ENCODE data around the gene SPAG17.

Gene SPAG17

GRCh38 chr1:118160806-118161205 is 24.2 kb downstream of the SPAG17 start:
- H3K4me3 ChIP-seq (ENCODE audit: low read length): no peak overlapping the region
- no peaks in the 10 kb centered on the region for H3K36me3 ChIP-seq (ENCODE audit: control insufficient read depth, insufficient read depth, low read length, severe bottlenecking)
- peaks cover 18% of the 10 kb centered on the region for H3K4me1 ChIP-seq (ENCODE audit: control insufficient read depth, insufficient read depth, low read length)
- no peaks in the 10 kb centered on the region for H3K9me3 ChIP-seq (ENCODE audit: control insufficient read depth, low read length)
- DNase-seq (ENCODE audit: low read depth): no peak
- no peak overlapping the region for H3K9ac ChIP-seq (ENCODE audit: low read length)
- H3K27me3 ChIP-seq (replicated peaks; ENCODE audit: control insufficient read depth, insufficient read depth, low read length): no peaks in the 10 kb centered on the region

- no peaks in the 10 kb centered on the region for H3K9me3 ChIP-seq (ENCODE audit: control insufficient read depth, low read length)
- DNase-seq (ENCODE audit: low read depth): no peak
Measured at GRCh38 chr1:118159569-118159968, 25.5 kb downstream of the SPAG17 start.

GRCh38 chr1:118158924-118159323 is 26.1 kb downstream of the SPAG17 start:
- Histone ChIP-seq H3K4me1 (ENCODE audit: control insufficient read depth, insufficient read depth, low read length) (peaks cover 18% of the 10 kb centered on the region), H3K9me3 (ENCODE audit: control insufficient read depth, low read length) (no peaks in the 10 kb centered on the region), H3K4me3 (ENCODE audit: low read length) (no peak overlapping the region), H3K36me3 (ENCODE audit: control insufficient read depth, insufficient read depth, low read length, severe bottlenecking) (no peaks in the 10 kb centered on the region), H3K9ac (ENCODE audit: low read length) (no peak overlapping the region), H3K27me3 (replicated peaks; ENCODE audit: control insufficient read depth, insufficient read depth, low read length) (no peaks in the 10 kb centered on the region)
- DNase-seq (ENCODE audit: low read depth): peak; percentile 51

More at GRCh38 chr1:118159569-118159968, 25.5 kb downstream of the SPAG17 start:
- Histone ChIP-seq H3K9ac (ENCODE audit: low read length) (no peak overlapping the region), H3K36me3 (ENCODE audit: control insufficient read depth, insufficient read depth, low read length, severe bottlenecking) (no peaks in the 10 kb centered on the region), H3K4me1 (ENCODE audit: control insufficient read depth, insufficient read depth, low read length) (peaks cover 18% of the 10 kb centered on the region), H3K27me3 (replicated peaks; ENCODE audit: control insufficient read depth, insufficient read depth, low read length) (no peaks in the 10 kb centered on the region), H3K4me3 (ENCODE audit: low read length) (no peak overlapping the region)

- Histone ChIP-seq H3K4me1 (ENCODE audit: control insufficient read depth, insufficient read depth, low read length) (peaks cover 18% of the 10 kb centered on the region), H3K9me3 (ENCODE audit: control insufficient read depth, low read length) (no peaks in the 10 kb centered on the region), H3K27me3 (replicated peaks; ENCODE audit: control insufficient read depth, insufficient read depth, low read length) (no peaks in the 10 kb centered on the region), H3K36me3 (ENCODE audit: control insufficient read depth, insufficient read depth, low read length, severe bottlenecking) (no peaks in the 10 kb centered on the region), H3K9ac (ENCODE audit: low read length) (no peak overlapping the region), H3K4me3 (ENCODE audit: low read length) (no peak overlapping the region)
- no peak for DNase-seq (ENCODE audit: low read depth)
Measured at GRCh38 chr1:118157506-118157905, 27.5 kb downstream of the SPAG17 start.

GRCh38 chr1:118155106-118155505 is 29.9 kb downstream of the SPAG17 start:
- H3K4me3 ChIP-seq (ENCODE audit: low read length): no peak overlapping the region
- H3K9me3 ChIP-seq (ENCODE audit: control insufficient read depth, low read length): no peaks in the 10 kb centered on the region
- DNase-seq (ENCODE audit: low read depth): no peak
- H3K4me1 ChIP-seq (ENCODE audit: control insufficient read depth, insufficient read depth, low read length): peaks cover 13% of the 10 kb centered on the region
- H3K9ac ChIP-seq (ENCODE audit: low read length): no peak overlapping the region
- H3K36me3 ChIP-seq (ENCODE audit: control insufficient read depth, insufficient read depth, low read length, severe bottlenecking): no peaks in the 10 kb centered on the region
- no peaks in the 10 kb centered on the region for H3K27me3 ChIP-seq (replicated peaks; ENCODE audit: control insufficient read depth, insufficient read depth, low read length)

- Histone ChIP-seq H3K4me1 (ENCODE audit: control insufficient read depth, insufficient read depth, low read length) (peaks cover 8% of the 10 kb centered on the region), H3K9ac (ENCODE audit: low read length) (no peak overlapping the region), H3K27me3 (replicated peaks; ENCODE audit: control insufficient read depth, insufficient read depth, low read length) (no peaks in the 10 kb centered on the region), H3K36me3 (ENCODE audit: control insufficient read depth, insufficient read depth, low read length, severe bottlenecking) (no peaks in the 10 kb centered on the region), H3K4me3 (ENCODE audit: low read length) (no peak overlapping the region), H3K9me3 (ENCODE audit: control insufficient read depth, low read length) (no peaks in the 10 kb centered on the region)
- DNase-seq (ENCODE audit: low read depth): no peak
Measured at GRCh38 chr1:118154220-118154619, 30.8 kb downstream of the SPAG17 start.

- no peaks in the 10 kb centered on the region for H3K36me3 ChIP-seq (ENCODE audit: control insufficient read depth, insufficient read depth, low read length, severe bottlenecking)
- no peaks in the 10 kb centered on the region for H3K27me3 ChIP-seq (replicated peaks; ENCODE audit: control insufficient read depth, insufficient read depth, low read length)
- H3K4me3 ChIP-seq (ENCODE audit: low read length): no peak overlapping the region
- no peak overlapping the region for H3K9ac ChIP-seq (ENCODE audit: low read length)
- H3K9me3 ChIP-seq (ENCODE audit: control insufficient read depth, low read length): no peaks in the 10 kb centered on the region
- peak; percentile 82 for DNase-seq (ENCODE audit: low read depth)
- peaks cover 14% of the 10 kb centered on the region for H3K4me1 ChIP-seq (ENCODE audit: control insufficient read depth, insufficient read depth, low read length)
Measured at GRCh38 chr1:118151312-118151937, 33.6 kb downstream of the SPAG17 start.

GRCh38 chr1:118149799-118150198 is 35.2 kb downstream of the SPAG17 start:
- DNase-seq (ENCODE audit: low read depth): no peak
- H3K36me3 ChIP-seq (ENCODE audit: control insufficient read depth, insufficient read depth, low read length, severe bottlenecking): no peaks in the 10 kb centered on the region
- H3K9ac ChIP-seq (ENCODE audit: low read length): no peak overlapping the region
- no peaks in the 10 kb centered on the region for H3K27me3 ChIP-seq (replicated peaks; ENCODE audit: control insufficient read depth, insufficient read depth, low read length)
- peaks cover 14% of the 10 kb centered on the region for H3K4me1 ChIP-seq (ENCODE audit: control insufficient read depth, insufficient read depth, low read length)
- H3K9me3 ChIP-seq (ENCODE audit: control insufficient read depth, low read length): no peaks in the 10 kb centered on the region
- H3K4me3 ChIP-seq (ENCODE audit: low read length): no peak overlapping the region

GRCh38 chr1:118148034-118148433 is 37.0 kb downstream of the SPAG17 start:
- H3K4me3 ChIP-seq (ENCODE audit: low read length): peak overlapping the region; percentile 2
- H3K36me3 ChIP-seq (ENCODE audit: control insufficient read depth, insufficient read depth, low read length, severe bottlenecking): no peaks in the 10 kb centered on the region
- no peak overlapping the region for H3K9ac ChIP-seq (ENCODE audit: low read length)
- H3K27me3 ChIP-seq (replicated peaks; ENCODE audit: control insufficient read depth, insufficient read depth, low read length): no peaks in the 10 kb centered on the region
- H3K4me1 ChIP-seq (ENCODE audit: control insufficient read depth, insufficient read depth, low read length): peaks cover 18% of the 10 kb centered on the region
- DNase-seq (ENCODE audit: low read depth): peak; percentile 56
- no peaks in the 10 kb centered on the region for H3K9me3 ChIP-seq (ENCODE audit: control insufficient read depth, low read length)

GRCh38 chr1:118147522-118147921 is 37.5 kb downstream of the SPAG17 start:
- Histone ChIP-seq H3K9ac (ENCODE audit: low read length) (no peak overlapping the region), H3K9me3 (ENCODE audit: control insufficient read depth, low read length) (no peaks in the 10 kb centered on the region), H3K36me3 (ENCODE audit: control insufficient read depth, insufficient read depth, low read length, severe bottlenecking) (no peaks in the 10 kb centered on the region), H3K4me1 (ENCODE audit: control insufficient read depth, insufficient read depth, low read length) (peaks cover 18% of the 10 kb centered on the region), H3K27me3 (replicated peaks; ENCODE audit: control insufficient read depth, insufficient read depth, low read length) (no peaks in the 10 kb centered on the region), H3K4me3 (ENCODE audit: low read length) (peak overlapping the region; percentile 2)
- DNase-seq (ENCODE audit: low read depth): peak; percentile 90

- no peak overlapping the region for H3K9ac ChIP-seq (ENCODE audit: low read length)
- DNase-seq (ENCODE audit: low read depth): no peak
Measured at GRCh38 chr1:118145721-118146120, 39.3 kb downstream of the SPAG17 start.

GRCh38 chr1:118144684-118145083 is 40.3 kb downstream of the SPAG17 start:
- H3K36me3 ChIP-seq (ENCODE audit: control insufficient read depth, insufficient read depth, low read length, severe bottlenecking): no peaks in the 10 kb centered on the region
- DNase-seq (ENCODE audit: low read depth): no peak
- no peak overlapping the region for H3K4me3 ChIP-seq (ENCODE audit: low read length)
- no peaks in the 10 kb centered on the region for H3K9me3 ChIP-seq (ENCODE audit: control insufficient read depth, low read length)
- peaks cover 18% of the 10 kb centered on the region for H3K4me1 ChIP-seq (ENCODE audit: control insufficient read depth, insufficient read depth, low read length)
- H3K27me3 ChIP-seq (replicated peaks; ENCODE audit: control insufficient read depth, insufficient read depth, low read length): no peaks in the 10 kb centered on the region
- H3K9ac ChIP-seq (ENCODE audit: low read length): no peak overlapping the region

More at GRCh38 chr1:118145721-118146120, 39.3 kb downstream of the SPAG17 start:
- Histone ChIP-seq H3K27me3 (replicated peaks; ENCODE audit: control insufficient read depth, insufficient read depth, low read length) (no peaks in the 10 kb centered on the region), H3K9me3 (ENCODE audit: control insufficient read depth, low read length) (no peaks in the 10 kb centered on the region), H3K4me1 (ENCODE audit: control insufficient read depth, insufficient read depth, low read length) (peaks cover 18% of the 10 kb centered on the region), H3K4me3 (ENCODE audit: low read length) (no peak overlapping the region), H3K36me3 (ENCODE audit: control insufficient read depth, insufficient read depth, low read length, severe bottlenecking) (no peaks in the 10 kb centered on the region)
